Measurements from ENCODE around the gene BAG5.
"Not testable (repeated sequence)": the region's sequence is repeated elsewhere in the genome, so short reads cannot be mapped to it uniquely, and the experiment has no call there.

Gene BAG5

GRCh38 chr14:103562429-103563225 lies at the start of gene BAG5, which contains the start of gene COA8:
Gene BAG5, minus strand, starts transcription at chr14:103562657. Its CDS starts 1,493 bp downstream, at chr14:103561164.
Gene COA8, plus strand, starts transcription at chr14:103562960. Its CDS starts 42 bp downstream, at chr14:103563002.
- H3K27me3 ChIP-seq = no peaks in the 10 kb centered on the region
- H3K27ac ChIP-seq = peak within 1 kb of the TSS; percentile 100
- peak within 1 kb of the TSS; percentile 86 to 99 for H3K4me3 ChIP-seq (ENCODE audit: low read depth in 1 of 2, low read length in 1 of 2)
- peak; percentile 23 for TF ChIP-seq CTCF (IDR thresholded peaks at IDR 0.05)
- peaks cover 25 to 29% of the 10 kb centered on the region in 2 experiments for H3K4me1 ChIP-seq (ENCODE audit: control insufficient read depth in 1 of 2, insufficient read depth in 1 of 2, low read depth in 1 of 2, low read length in 1 of 2)
- H3K9me3 ChIP-seq = no peaks in the 10 kb centered on the region
- peaks cover 28% of the 10 kb centered on the region for H3K36me3 ChIP-seq

- no peak for TF ChIP-seq CTCF (IDR thresholded peaks at IDR 0.05)
Observed at GRCh38 chr14:103611215-103611614, 48.8 kb upstream of the BAG5 start.

GRCh38 chr14:103609081-103609480 lies 46.6 kb upstream of the BAG5 start:
- H3K36me3 ChIP-seq; H3K27ac ChIP-seq; H3K9me3 ChIP-seq; H3K4me3 ChIP-seq (ENCODE audit: low read depth in 1 of 2, low read length in 1 of 2): not testable (repeated sequence)
- Histone ChIP-seq H3K4me1 (ENCODE audit: control insufficient read depth in 1 of 2, insufficient read depth in 1 of 2, low read depth in 1 of 2, low read length in 1 of 2) (peaks cover 13 to 14% of the 10 kb centered on the region in 2 experiments), H3K27me3 (peaks cover 49% of the 10 kb centered on the region)

More at GRCh38 chr14:103611215-103611614, 48.8 kb upstream of the BAG5 start:
- Histone ChIP-seq H3K27ac (no peak overlapping the region), H3K4me1 (ENCODE audit: control insufficient read depth in 1 of 2, insufficient read depth in 1 of 2, low read depth in 1 of 2, low read length in 1 of 2) (peaks cover 13 to 14% of the 10 kb centered on the region in 2 experiments), H3K9me3 (no peaks in the 10 kb centered on the region), H3K36me3 (no peaks in the 10 kb centered on the region), H3K27me3 (peaks cover 36% of the 10 kb centered on the region), H3K4me3 (ENCODE audit: low read depth in 1 of 2, low read length in 1 of 2) (no peak overlapping the region)

- Histone ChIP-seq H3K9me3 (no peaks in the 10 kb centered on the region), H3K4me3 (ENCODE audit: low read depth in 1 of 2, low read length in 1 of 2) (no peak overlapping the region), H3K27me3 (peaks cover 49% of the 10 kb centered on the region), H3K36me3 (no peaks in the 10 kb centered on the region), H3K27ac (no peak overlapping the region), H3K4me1 (ENCODE audit: control insufficient read depth in 1 of 2, insufficient read depth in 1 of 2, low read depth in 1 of 2, low read length in 1 of 2) (peaks cover 13 to 14% of the 10 kb centered on the region in 2 experiments)
- no peak for TF ChIP-seq CTCF (IDR thresholded peaks at IDR 0.05)
Observed at GRCh38 chr14:103607822-103608221, 45.4 kb upstream of the BAG5 start.

GRCh38 chr14:103606963-103607668 lies 44.7 kb upstream of the BAG5 start:
- H3K36me3 ChIP-seq = no peaks in the 10 kb centered on the region

More at GRCh38 chr14:103606963-103607668, 44.7 kb upstream of the BAG5 start:
- TF ChIP-seq CTCF (IDR thresholded peaks at IDR 0.05) = no peak
- H3K9me3 ChIP-seq = no peaks in the 10 kb centered on the region
- no peak overlapping the region for H3K27ac ChIP-seq
- H3K4me3 ChIP-seq (ENCODE audit: low read depth in 1 of 2, low read length in 1 of 2) = no peak overlapping the region
- H3K27me3 ChIP-seq = peaks cover 49% of the 10 kb centered on the region
- H3K4me1 ChIP-seq (ENCODE audit: control insufficient read depth in 1 of 2, insufficient read depth in 1 of 2, low read depth in 1 of 2, low read length in 1 of 2) = peaks cover 13 to 14% of the 10 kb centered on the region in 2 experiments

All from neutrophil (primary cell).